Dendritic cell treated with granulocyte-macrophage colony-stimulating factor and Interleukin-4, amounts not matched to agents 40 ng/mL and 50 ng/mL, for 4 days (primary cell): Measurements from ENCODE around the gene COPZ1.

Experiments used
- H3K27ac Mint-ChIP-seq: one replicate; pipeline ENCODE4 v1.8.0; 2022; ENCODE audit warnings: mild to moderate bottlenecking, mixed read lengths
- H3K27me3 Mint-ChIP-seq: one replicate; pipeline ENCODE4 v1.8.0; 2022; ENCODE audit warnings: mild to moderate bottlenecking, mixed read lengths
- H3K36me3 Mint-ChIP-seq: one replicate; pipeline ENCODE4 v1.8.0; 2022; ENCODE audit warnings: low read depth, mixed read lengths
- H3K4me1 Mint-ChIP-seq: one replicate; pipeline ENCODE4 v1.8.0; 2022; ENCODE audit warnings: low read depth, mixed read lengths
- H3K4me3 Mint-ChIP-seq: one replicate; pipeline ENCODE4 v1.8.0; 2022; ENCODE audit warnings: mild to moderate bottlenecking, moderate library complexity, mixed read lengths
- H3K9me3 Mint-ChIP-seq: one replicate; pipeline ENCODE4 v1.8.0; 2022; ENCODE audit warnings: mixed read lengths
- intact Hi-C: fragments of 100-400 bp; cut with micrococcal nuclease; formaldehyde crosslinking; loops from one replicate; pipeline ENCODE4 v1.15.0; 2022

The COPZ1 gene

GRCh38 chr12:54390668-54391551, 66.0 kb downstream of the COPZ1 start:
- Mint-ChIP-seq H3K4me1 (peaks cover 96% of the 10 kb centered on the region), H3K36me3 (peaks cover 38% of the 10 kb centered on the region), H3K9me3 (no peaks in the 10 kb centered on the region), H3K27me3 (no peaks in the 10 kb centered on the region), H3K27ac (peak overlapping the region; percentile 77), H3K4me3 (peak overlapping the region; percentile 73)
- intact Hi-C loops = loop anchor here (10.0 kb wide), 1 partner anchor 104 kb away; the partner anchor contains the start of gene NCKAP1L

DNA sequence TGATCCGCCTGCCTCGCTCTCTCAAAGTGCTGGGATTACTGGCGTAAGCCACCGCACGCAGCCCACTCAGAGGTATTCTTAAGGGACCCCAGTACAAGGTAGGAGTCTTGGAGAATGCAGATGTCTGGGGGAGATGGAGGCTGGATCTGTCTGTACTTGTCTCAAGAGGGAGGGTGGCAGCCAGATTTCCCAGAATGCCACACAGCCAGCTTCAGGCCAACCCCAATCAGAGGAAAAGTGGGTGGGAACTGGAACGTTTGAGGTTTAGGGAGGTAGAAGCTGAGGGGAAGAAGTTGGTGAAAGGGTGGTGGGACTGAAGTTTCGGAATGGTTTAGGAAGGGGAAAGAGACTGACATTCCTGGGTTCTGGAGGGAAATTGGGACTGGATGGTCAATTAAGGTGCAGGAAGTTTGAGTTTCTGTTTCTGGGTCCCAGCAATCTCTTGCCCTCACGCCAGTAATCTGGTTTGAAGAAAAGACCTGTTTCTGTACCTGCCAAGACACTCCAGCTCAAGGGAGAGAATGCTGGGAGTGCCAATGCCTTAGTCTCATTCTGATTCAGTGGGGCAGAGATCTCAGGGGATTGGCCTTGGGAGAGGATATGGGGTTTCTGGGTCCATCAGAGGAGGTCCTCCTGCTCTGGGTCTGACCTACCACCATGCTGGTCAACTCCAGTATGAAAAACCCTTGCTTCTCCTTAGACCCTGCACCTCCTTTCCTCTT, 67.7 kb downstream of the COPZ1 start:
- Mint-ChIP-seq H3K4me3 (peak overlapping the region; percentile 33), H3K27me3 (no peaks in the 10 kb centered on the region), H3K9me3 (no peaks in the 10 kb centered on the region), H3K4me1 (peaks cover 97% of the 10 kb centered on the region), H3K36me3 (peaks cover 55% of the 10 kb centered on the region), H3K27ac (peak overlapping the region; percentile 77)
- intact Hi-C loops = loop anchor here (1.0 to 10.0 kb wide), 2 partner anchors 8 to 102 kb away; partner anchors contain the start of genes NCKAP1L and ZNF385A

DNA sequence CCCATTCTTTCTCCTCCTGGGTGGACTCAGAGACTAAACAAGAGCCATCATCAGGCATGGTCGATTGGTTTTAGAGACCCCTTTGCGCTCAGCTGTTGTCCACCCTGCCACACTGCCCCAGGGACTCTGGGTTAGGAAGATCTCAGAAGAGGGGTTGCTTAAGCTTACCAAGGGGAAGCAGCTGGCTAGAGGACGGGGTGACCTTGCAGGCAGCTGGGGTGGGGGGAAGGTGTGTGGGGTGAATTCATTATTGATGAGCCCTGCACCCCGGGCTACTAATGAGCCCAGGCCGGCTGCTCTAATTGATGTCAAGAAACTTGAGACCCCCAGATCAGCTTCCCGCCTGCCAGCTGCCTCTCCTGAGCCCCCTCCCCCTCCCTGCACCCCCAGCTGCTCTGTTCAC, 68.3 kb downstream of the COPZ1 start:
- intact Hi-C loops = loop anchor here (1.0 to 10.0 kb wide), 2 partner anchors 9 to 102 kb away; partner anchors contain the start of genes NCKAP1L and ZNF385A

DNA sequence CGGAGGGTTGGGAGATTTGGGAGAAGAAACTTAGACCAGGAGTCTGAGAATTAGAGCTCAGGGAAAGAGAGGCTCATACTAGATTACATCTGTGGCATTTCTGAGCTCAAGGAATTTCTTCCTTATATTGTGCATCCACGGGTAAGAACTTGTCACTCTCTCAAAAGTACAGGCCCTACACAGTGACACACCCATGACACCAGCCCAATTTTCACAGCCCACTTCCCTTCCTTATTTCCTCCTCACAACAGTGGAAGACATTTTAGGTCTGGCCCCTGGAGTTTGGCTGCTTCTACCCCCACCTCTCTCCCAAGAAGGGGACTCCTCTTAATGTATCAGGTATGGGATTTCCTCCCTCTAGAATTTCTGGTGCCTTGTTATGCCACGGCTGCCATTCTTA, 68.8 kb downstream of the COPZ1 start:
- intact Hi-C loops = loop anchor here (1.0 to 10.0 kb wide), 3 partner anchors 9 to 101 kb away; partner anchors contain the start of genes NCKAP1L and ZNF385A
- H3K4me1 Mint-ChIP-seq = peaks cover 95% of the 10 kb centered on the region
- peak overlapping the region; percentile 77 for H3K27ac Mint-ChIP-seq
- H3K36me3 Mint-ChIP-seq = peaks cover 66% of the 10 kb centered on the region
- no peaks in the 10 kb centered on the region for H3K9me3 Mint-ChIP-seq
- no peak overlapping the region for H3K4me3 Mint-ChIP-seq
- no peaks in the 10 kb centered on the region for H3K27me3 Mint-ChIP-seq

More for the DNA sequence above, 68.3 kb downstream of the COPZ1 start:
- Mint-ChIP-seq H3K27me3 (no peaks in the 10 kb centered on the region), H3K4me3 (peak overlapping the region; percentile 33), H3K9me3 (no peaks in the 10 kb centered on the region), H3K27ac (peak overlapping the region; percentile 77), H3K4me1 (peaks cover 95% of the 10 kb centered on the region), H3K36me3 (peaks cover 61% of the 10 kb centered on the region)

DNA sequence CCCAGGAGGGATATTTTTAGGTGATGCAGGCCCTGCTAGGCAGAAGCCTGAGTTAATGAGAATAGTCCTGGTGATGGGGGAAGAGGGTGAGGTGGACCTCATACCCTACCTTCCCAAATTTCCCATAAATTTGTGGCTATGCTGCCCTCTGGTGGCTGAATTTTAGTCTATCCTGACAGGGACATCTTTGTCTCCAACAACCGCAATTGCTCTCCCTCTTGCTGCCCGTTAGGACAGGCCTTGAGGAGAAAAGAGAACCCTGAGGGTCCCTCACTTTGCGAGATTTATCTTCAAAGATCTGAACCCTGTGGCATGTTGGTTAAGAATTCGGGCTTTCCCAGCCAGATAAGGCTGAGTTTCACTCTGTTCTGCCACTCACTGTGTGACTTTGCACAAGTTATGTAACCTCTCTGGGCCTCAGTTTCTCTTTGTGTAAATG, 69.4 kb downstream of the COPZ1 start:
- Mint-ChIP-seq H3K4me3 (no peak overlapping the region), H3K9me3 (no peaks in the 10 kb centered on the region), H3K27me3 (no peaks in the 10 kb centered on the region), H3K4me1 (peaks cover 93% of the 10 kb centered on the region), H3K27ac (peak overlapping the region; percentile 77), H3K36me3 (peaks cover 72% of the 10 kb centered on the region)
- intact Hi-C loops = loop anchor here (1.0 to 10.0 kb wide), 2 partner anchors 15 to 101 kb away; partner anchors contain the start of gene NCKAP1L

- H3K27ac Mint-ChIP-seq = peak overlapping the region; percentile 77
- no peaks in the 10 kb centered on the region for H3K27me3 Mint-ChIP-seq
- H3K4me1 Mint-ChIP-seq = peaks cover 88% of the 10 kb centered on the region
- H3K36me3 Mint-ChIP-seq = peaks cover 79% of the 10 kb centered on the region
- intact Hi-C loops = loop anchor here (1.0 to 10.0 kb wide), 2 partner anchors 16 to 100 kb away; partner anchors contain the start of gene NCKAP1L
- H3K4me3 Mint-ChIP-seq = no peak overlapping the region
- H3K9me3 Mint-ChIP-seq = no peaks in the 10 kb centered on the region
These were observed 70.1 kb downstream of the COPZ1 start for GRCh38 chr12:54394986-54395385.

- Mint-ChIP-seq H3K27ac (peak overlapping the region; percentile 77), H3K9me3 (no peaks in the 10 kb centered on the region), H3K4me3 (no peak overlapping the region), H3K27me3 (no peaks in the 10 kb centered on the region), H3K36me3 (peaks cover 84% of the 10 kb centered on the region), H3K4me1 (peaks cover 83% of the 10 kb centered on the region)
- intact Hi-C loops = loop anchor here (10.0 kb wide), 1 partner anchor 99 kb away; the partner anchor contains the start of gene NCKAP1L
These were observed 70.6 kb downstream of the COPZ1 start for GRCh38 chr12:54395545-54395944.

- Mint-ChIP-seq H3K27me3 (no peaks in the 10 kb centered on the region), H3K4me1 (peaks cover 71% of the 10 kb centered on the region), H3K9me3 (no peaks in the 10 kb centered on the region), H3K36me3 (peaks cover 89% of the 10 kb centered on the region), H3K4me3 (no peak overlapping the region), H3K27ac (peak overlapping the region; percentile 77)
- intact Hi-C loops = loop anchor here (10.0 kb wide), 1 partner anchor 98 kb away; the partner anchor contains the start of gene NCKAP1L
These were observed 72.2 kb downstream of the COPZ1 start for GRCh38 chr12:54397157-54397556.

DNA sequence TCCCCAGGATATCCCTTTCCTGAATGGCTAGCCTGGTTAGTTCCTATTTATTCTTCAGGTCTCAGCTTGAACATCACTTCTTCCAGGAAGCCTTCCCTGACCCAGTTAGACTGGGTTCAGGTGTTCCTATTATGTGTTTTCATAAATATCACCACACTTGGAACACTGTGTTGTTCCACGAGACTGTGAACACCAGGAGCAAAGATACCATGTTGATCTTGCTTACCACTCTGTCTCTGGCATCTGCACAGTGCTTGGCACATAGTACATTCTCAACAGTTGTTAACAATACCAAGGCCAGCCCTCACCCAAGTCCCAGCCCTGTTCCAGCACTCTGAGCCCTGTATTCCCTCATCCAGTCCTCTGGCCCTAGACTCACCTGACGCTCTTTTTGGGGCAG, 73.3 kb downstream of the COPZ1 start:
- intact Hi-C loops = loop anchor here (10.0 kb wide), 1 partner anchor 97 kb away; the partner anchor contains the start of gene NCKAP1L
- Mint-ChIP-seq H3K36me3 (peaks cover 90% of the 10 kb centered on the region), H3K4me1 (peaks cover 66% of the 10 kb centered on the region)

GRCh38 chr12:54398995-54399793, 74.3 kb downstream of the COPZ1 start:
- peaks cover 65% of the 10 kb centered on the region for H3K4me1 Mint-ChIP-seq
- H3K27ac Mint-ChIP-seq = no peak overlapping the region
- H3K4me3 Mint-ChIP-seq = no peak overlapping the region
- peaks cover 99% of the 10 kb centered on the region for H3K36me3 Mint-ChIP-seq
- no peaks in the 10 kb centered on the region for H3K27me3 Mint-ChIP-seq
- intact Hi-C loops = loop anchor here (1.0 to 10.0 kb wide), 2 partner anchors 40 to 96 kb away; partner anchors contain the start of gene NCKAP1L
- no peaks in the 10 kb centered on the region for H3K9me3 Mint-ChIP-seq

More for the DNA sequence above, 73.3 kb downstream of the COPZ1 start:
- H3K4me3 Mint-ChIP-seq = no peak overlapping the region
- H3K9me3 Mint-ChIP-seq = no peaks in the 10 kb centered on the region
- H3K27ac Mint-ChIP-seq = peak overlapping the region; percentile 77
- H3K27me3 Mint-ChIP-seq = no peaks in the 10 kb centered on the region

DNA sequence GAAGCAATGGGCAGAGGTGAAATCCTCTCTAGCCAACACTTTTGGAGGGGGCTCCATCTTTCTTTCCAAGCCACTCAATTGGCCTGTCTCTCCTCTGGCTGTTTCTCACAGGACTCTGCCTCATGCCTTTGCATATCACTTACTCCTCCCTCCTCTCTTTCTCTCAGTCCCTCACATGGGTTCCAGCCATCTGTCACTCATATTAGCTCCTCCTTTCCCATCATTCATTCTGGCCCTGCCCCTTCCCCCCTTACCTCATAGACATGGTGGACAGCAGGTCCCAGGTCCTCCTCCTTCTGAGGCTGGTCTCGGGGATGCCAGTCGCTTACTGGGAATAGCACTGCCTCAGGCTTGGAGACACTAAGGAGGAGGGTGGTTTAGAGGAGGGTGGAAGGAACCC, 76.2 kb downstream of the COPZ1 start:
- peak overlapping the region; percentile 14 for H3K27ac Mint-ChIP-seq
- no peaks in the 10 kb centered on the region for H3K27me3 Mint-ChIP-seq
- H3K36me3 Mint-ChIP-seq = peaks cover 100% of the 10 kb centered on the region
- intact Hi-C loops = no loop called here
- no peak overlapping the region for H3K4me3 Mint-ChIP-seq
- H3K9me3 Mint-ChIP-seq = no peaks in the 10 kb centered on the region
- peaks cover 65% of the 10 kb centered on the region for H3K4me1 Mint-ChIP-seq
